Activated B cell treated with CpG ODN at 0.5 μM for 24 hours (primary cell): ENCODE results near the gene ACOT13. TPM values are rescaled to one million over a fixed set of nuclear protein-coding genes. Genes with fewer than 3 reads are reported as not detected.
A peak's percentile ranks its signal among the peaks of the same experiment; 100 is the strongest.

Experiments
- ATAC-seq: fragments of 200-7000 bp; cut with Tn5 transposase; one replicate; pipeline ENCODE4 v1.10.0; 2021; ENCODE audit warnings: low read depth, mild to moderate bottlenecking, moderate library complexity
- CTCF ChIA-PET: fragments of 350-600 bp; sonication (Branson Sonifier 250); formaldehyde crosslinking; loops from one replicate; lab custom pipeline; 2021; ENCODE audit warnings: antibody characterized with exemption; lab: Charles Lee
- POLR2A ChIA-PET: fragments of 350-600 bp; sonication (Branson Sonifier 250); formaldehyde crosslinking; loops from one replicate; lab custom pipeline; 2021; ENCODE audit warnings: antibody characterized with exemption; lab: Charles Lee
- DNase-seq: peaks from one replicate; pipeline ENCODE4 v3.0.0; 2022
- H3K27ac Mint-ChIP-seq: one replicate; pipeline ENCODE4 v1.8.0; 2020; ENCODE audit warnings: mixed read lengths
- H3K27me3 Mint-ChIP-seq: one replicate; pipeline ENCODE4 v1.8.0; 2021; ENCODE audit warnings: mixed read lengths
- H3K36me3 Mint-ChIP-seq: one replicate; pipeline ENCODE4 v1.8.0; 2021; ENCODE audit warnings: low read depth, mixed read lengths
- H3K4me1 Mint-ChIP-seq: one replicate; pipeline ENCODE4 v1.8.0; 2021; ENCODE audit warnings: mixed read lengths
- H3K4me3 Mint-ChIP-seq: one replicate; pipeline ENCODE4 v1.8.0; 2020; ENCODE audit warnings: mild to moderate bottlenecking, mixed read lengths
- H3K9me3 Mint-ChIP-seq: one replicate; pipeline ENCODE4 v1.8.0; 2020; ENCODE audit warnings: mixed read lengths
- CTCF ChIP-seq: fragments of 200-600 bp; IDR thresholded peaks from one replicate; pipeline ENCODE4 v1.8.0; 2022; ENCODE audit warnings: antibody characterized with exemption, mild to moderate bottlenecking
- intact Hi-C: fragments of 100-400 bp; cut with micrococcal nuclease; formaldehyde crosslinking; loops from one replicate; pipeline ENCODE4 v1.15.1; 2024
- total RNA-seq: library from RNA; stranded (reverse); gene quantifications from 2 replicates; pipeline ENCODE4 v1.2.3, GENCODE V29; 2022

ACOT13 gene
- total RNA-seq, 1 donor from 2014 or later = 13.8 TPM

DNA sequence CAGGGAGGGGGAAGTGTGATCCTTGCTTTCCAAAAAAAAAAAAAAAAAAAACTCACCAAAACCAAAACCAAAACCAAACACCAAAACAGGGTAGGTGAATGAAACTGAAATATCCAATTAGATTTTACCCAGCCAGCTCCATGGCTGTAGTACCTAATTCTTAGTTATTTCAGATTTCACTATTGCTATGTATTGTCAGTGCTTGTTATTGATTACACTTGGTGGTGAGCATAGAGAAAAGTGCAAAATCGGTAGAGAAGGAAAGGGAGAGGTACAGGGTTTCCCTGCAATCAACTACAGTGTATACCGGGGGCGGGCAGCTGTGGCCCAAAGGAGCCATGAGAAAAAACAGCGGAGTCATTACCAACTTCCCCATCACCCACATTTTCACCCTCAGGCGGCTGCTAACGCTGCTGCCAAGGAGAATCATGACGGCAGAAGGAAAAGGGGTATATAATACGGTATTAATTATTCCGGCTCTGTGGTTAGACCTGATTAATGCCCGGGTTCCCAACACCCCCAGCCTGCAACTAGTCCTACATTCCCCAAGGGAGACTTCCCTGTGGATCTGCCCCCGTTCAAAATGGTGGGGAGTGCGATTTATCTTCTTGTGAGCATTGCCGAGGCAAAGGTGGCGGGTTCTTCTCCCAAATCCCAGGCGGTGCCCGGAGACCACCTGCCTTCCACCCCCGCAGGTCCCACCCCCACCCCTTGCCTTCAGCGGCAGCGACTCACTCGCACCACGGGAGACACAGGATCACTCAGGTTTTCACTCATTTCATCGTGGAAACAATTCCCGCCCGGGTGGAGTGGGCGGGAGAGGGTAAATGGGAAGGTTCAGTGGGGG is 52.5 kb downstream of the ACOT13 start, which contains the start of gene C6orf62:
C6orf62 (minus strand) TSS at position 30 of the 847 bp plus-strand sequence. CDS start 486 bp downstream, outside the sequence.
- ChIA-PET POLR2A (interaction anchor here (0.6 to 3.7 kb wide), 32 partner anchors 9 to 1440 kb away, joined by 3 to 40 read pairs (median 5); partner anchors contain the start of genes ACOT13, ALDH5A1, GMNN and KIAA0319), CTCF (interaction anchor here (1.0 to 2.4 kb wide), 4 partner anchors 48 to 308 kb away, joined by 3 to 11 read pairs (median 6); no protein-coding TSS in a partner anchor)
- intact Hi-C loops = loop anchor here (2.0 kb wide), 1 partner anchor 15 kb away; no protein-coding TSS in a partner anchor
- Mint-ChIP-seq H3K27me3 (no peaks in the 10 kb centered on the region), H3K9me3 (no peaks in the 10 kb centered on the region), H3K36me3 (peaks cover 64% of the 10 kb centered on the region), H3K27ac (peak within 1 kb of the TSS; percentile 99), H3K4me1 (peaks cover 55% of the 10 kb centered on the region), H3K4me3 (peak within 1 kb of the TSS; percentile 93)
- TF ChIP-seq CTCF = no peak
- DNase-seq = peak; percentile 30
- no peak for ATAC-seq

GRCh38 chr6:24720131-24720603 is 53.3 kb downstream of the ACOT13 start:
- Mint-ChIP-seq H3K4me3 (peak overlapping the region; percentile 93), H3K9me3 (no peaks in the 10 kb centered on the region), H3K27me3 (no peaks in the 10 kb centered on the region), H3K36me3 (peaks cover 56% of the 10 kb centered on the region), H3K27ac (peak overlapping the region; percentile 99), H3K4me1 (peaks cover 49% of the 10 kb centered on the region)
- ATAC-seq (peak; percentile 26), DNase-seq (peak; percentile 66)
- ChIA-PET CTCF (interaction anchor here (2.4 kb wide), 1 partner anchor 47 kb away, joined by 11 read pairs; no protein-coding TSS in a partner anchor), POLR2A (interaction anchor here (0.6 to 3.7 kb wide), 24 partner anchors 12 to 1439 kb away, joined by 3 to 40 read pairs (median 6); partner anchors contain the start of genes ACOT13, ALDH5A1, GMNN and KIAA0319)
- intact Hi-C loops = loop anchor here (2.0 to 10.0 kb wide), 3 partner anchors 47 to 335 kb away; no protein-coding TSS in a partner anchor
- no peak for TF ChIP-seq CTCF

GRCh38 chr6:24720604-24721460 is 54.0 kb downstream of the ACOT13 start:
- DNase-seq = peak; percentile 97
- CTCF ChIA-PET = interaction anchor here (0.7 to 1.3 kb wide), 4 partner anchors 15 to 213 kb away, joined by 3 read pairs; no protein-coding TSS in a partner anchor
- no peaks in the 10 kb centered on the region for H3K27me3 Mint-ChIP-seq
- intact Hi-C loops = loop anchor here (1.0 to 10.0 kb wide), 9 partner anchors 22 to 417 kb away; partner anchors contain the start of genes ACOT13 and KIAA0319
- H3K4me1 Mint-ChIP-seq = peaks cover 43% of the 10 kb centered on the region
- POLR2A ChIA-PET = interaction anchor here (0.6 to 3.7 kb wide), 20 partner anchors 11 to 418 kb away, joined by 3 to 40 read pairs (median 8); partner anchors contain the start of genes ACOT13, ALDH5A1, GMNN and KIAA0319
- ATAC-seq = peak; percentile 82
- H3K36me3 Mint-ChIP-seq = peaks cover 50% of the 10 kb centered on the region
- TF ChIP-seq CTCF = no peak
- H3K9me3 Mint-ChIP-seq = no peaks in the 10 kb centered on the region
- peak overlapping the region; percentile 93 for H3K4me3 Mint-ChIP-seq
- peak overlapping the region; percentile 99 for H3K27ac Mint-ChIP-seq

GRCh38 chr6:24721461-24722215 is 54.8 kb downstream of the ACOT13 start:
- POLR2A ChIA-PET = interaction anchor here (0.6 to 1.7 kb wide), 17 partner anchors 12 to 417 kb away, joined by 3 to 32 read pairs (median 4); partner anchors contain the start of genes ACOT13, ALDH5A1, GMNN and KIAA0319
- H3K4me1 Mint-ChIP-seq = peaks cover 35% of the 10 kb centered on the region

More at GRCh38 chr6:24721461-24722215, 54.8 kb downstream of the ACOT13 start:
- ATAC-seq (peak; percentile 49), DNase-seq (no peak)
- peaks cover 42% of the 10 kb centered on the region for H3K36me3 Mint-ChIP-seq
- H3K9me3 Mint-ChIP-seq = no peaks in the 10 kb centered on the region
- peak overlapping the region; percentile 99 for H3K27ac Mint-ChIP-seq
- peak overlapping the region; percentile 93 for H3K4me3 Mint-ChIP-seq
- intact Hi-C loops = loop anchor here (1.0 to 10.0 kb wide), 9 partner anchors 22 to 417 kb away; partner anchors contain the start of genes ACOT13 and KIAA0319
- TF ChIP-seq CTCF = no peak
- no peaks in the 10 kb centered on the region for H3K27me3 Mint-ChIP-seq
- CTCF ChIA-PET = interaction anchor here (0.7 to 1.3 kb wide), 4 partner anchors 14 to 212 kb away, joined by 3 read pairs; no protein-coding TSS in a partner anchor
